ENCODE results near the gene RCL1.

- TF ChIP-seq CTCF (IDR thresholded peaks at IDR 0.05) = no peak
- TF ChIP-seq POLR2A (IDR thresholded peaks at IDR 0.05) = no peak
Observed at GRCh38 chr9:4830699-4831098, 38.0 kb downstream of the RCL1 start.

Measured in thyroid gland (tissue), 4 donors.